ENCODE results near the gene VPS39.

The VPS39 gene

DNA sequence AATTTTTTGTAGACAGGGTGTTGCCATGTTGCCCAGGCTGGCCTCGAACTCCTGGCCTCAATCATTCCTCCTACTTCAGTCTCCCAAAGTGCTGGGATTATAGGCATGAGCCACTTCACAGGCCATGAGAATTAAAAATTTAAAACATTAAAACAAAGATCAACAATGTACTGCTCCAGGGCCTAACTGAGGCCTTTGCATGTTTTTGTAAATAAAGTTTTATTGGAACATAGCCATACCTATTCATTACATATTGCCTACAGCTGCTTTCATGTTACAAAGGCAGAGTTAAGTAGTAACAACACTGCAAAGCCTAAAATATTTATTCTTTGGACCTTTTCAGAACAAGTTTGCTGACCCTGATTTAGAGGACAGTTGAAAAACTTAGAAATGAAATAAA lies 9.6 kb downstream of the VPS39 start:
- no peak for DNase-seq (ENCODE audit: low read depth)

DNA sequence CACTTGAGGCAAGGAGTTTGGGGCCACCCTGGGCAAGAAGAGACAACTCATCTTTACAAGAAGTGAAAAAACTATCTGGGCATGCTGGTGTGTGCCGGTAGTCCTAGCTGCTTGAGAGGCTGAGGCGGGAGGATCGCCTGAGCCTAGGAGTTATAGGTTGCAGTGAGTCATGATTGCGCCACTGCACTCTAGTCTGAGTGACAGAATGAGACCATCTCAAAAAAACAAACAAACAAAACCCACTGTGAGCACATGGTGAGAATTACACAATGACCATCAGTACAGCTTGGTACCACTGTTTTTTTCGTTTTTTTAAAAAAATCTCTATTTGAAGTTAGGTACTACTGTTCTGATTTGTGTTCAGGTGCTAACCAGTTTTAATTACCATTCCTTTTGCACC lies 13.6 kb downstream of the VPS39 start:
- no peak for DNase-seq (ENCODE audit: low read depth)

GRCh38 chr15:42193383-42193782 lies 14.7 kb downstream of the VPS39 start:
- no peak for DNase-seq (ENCODE audit: low read depth)

DNA sequence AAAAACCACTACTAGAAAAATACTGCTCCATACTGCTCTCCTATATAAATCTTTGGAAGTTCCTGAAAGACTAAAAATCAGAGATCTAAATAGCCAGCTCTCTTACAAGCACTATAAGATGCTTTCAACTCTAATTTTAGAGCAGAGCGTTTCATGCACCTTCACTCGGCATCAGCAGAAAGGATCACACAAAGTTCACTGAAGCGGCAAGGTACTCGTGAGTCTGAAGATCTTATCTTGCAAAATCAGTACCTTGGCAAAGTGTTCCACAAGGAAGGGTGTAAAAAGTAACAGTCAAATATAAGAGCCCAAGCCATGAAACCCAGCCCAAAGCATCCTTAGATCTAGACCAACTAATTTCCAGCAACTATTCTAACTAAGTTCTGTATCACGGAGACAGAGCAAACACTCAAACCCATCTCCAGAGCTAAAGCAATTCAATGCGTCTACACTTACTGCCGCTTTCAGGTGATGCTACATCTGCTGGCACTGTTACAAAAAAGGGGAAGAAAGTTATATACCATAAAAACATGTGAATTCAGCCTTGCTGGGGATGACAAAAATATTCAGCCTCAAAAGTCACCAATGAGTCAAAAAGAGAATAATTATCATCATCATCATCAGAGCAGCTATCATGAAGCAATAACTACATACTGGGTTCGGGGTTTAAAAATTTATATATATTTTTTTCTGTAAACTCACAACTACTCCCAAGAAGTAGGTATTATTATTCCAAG lies 16.3 kb downstream of the VPS39 start:
- no peak for DNase-seq (ENCODE audit: low read depth)

GRCh38 chr15:42190370-42190769 lies 17.7 kb downstream of the VPS39 start:
- DNase-seq (ENCODE audit: low read depth), result no peak

GRCh38 chr15:42185801-42186200 lies 22.3 kb downstream of the VPS39 start:
- no peak for DNase-seq (ENCODE audit: low read depth)

DNA sequence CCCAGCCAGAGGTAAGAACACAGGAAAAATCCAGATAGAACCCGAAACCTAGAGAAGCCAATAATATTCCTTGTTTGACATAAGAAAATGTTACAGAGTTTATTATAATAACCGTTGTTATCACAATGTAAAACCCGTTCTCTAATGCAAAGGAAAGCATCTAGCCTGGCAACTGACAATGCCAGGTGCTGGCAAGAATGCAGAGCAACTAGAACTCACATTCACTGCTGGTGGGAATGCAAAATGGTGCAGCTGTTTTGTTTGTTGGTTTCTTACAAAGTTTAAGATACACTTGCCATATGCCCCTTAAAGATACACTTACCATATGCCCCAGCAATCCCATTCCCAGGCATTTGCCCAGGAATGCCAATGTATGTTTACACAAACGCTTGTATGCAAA lies 23.4 kb downstream of the VPS39 start:
- no peak for DNase-seq (ENCODE audit: low read depth)

- DNase-seq (ENCODE audit: low read depth), result no peak
These were observed 23.8 kb downstream of the VPS39 start for GRCh38 chr15:42184296-42184695.

- no peak for DNase-seq (ENCODE audit: low read depth)
These were observed 25.1 kb downstream of the VPS39 start for GRCh38 chr15:42182961-42183360.

GRCh38 chr15:42182328-42182886 lies 25.7 kb downstream of the VPS39 start:
- DNase-seq (ENCODE audit: low read depth), result no peak

GRCh38 chr15:42178056-42178455 lies 30.0 kb downstream of the VPS39 start:
- DNase-seq (ENCODE audit: low read depth), result no peak

DNA sequence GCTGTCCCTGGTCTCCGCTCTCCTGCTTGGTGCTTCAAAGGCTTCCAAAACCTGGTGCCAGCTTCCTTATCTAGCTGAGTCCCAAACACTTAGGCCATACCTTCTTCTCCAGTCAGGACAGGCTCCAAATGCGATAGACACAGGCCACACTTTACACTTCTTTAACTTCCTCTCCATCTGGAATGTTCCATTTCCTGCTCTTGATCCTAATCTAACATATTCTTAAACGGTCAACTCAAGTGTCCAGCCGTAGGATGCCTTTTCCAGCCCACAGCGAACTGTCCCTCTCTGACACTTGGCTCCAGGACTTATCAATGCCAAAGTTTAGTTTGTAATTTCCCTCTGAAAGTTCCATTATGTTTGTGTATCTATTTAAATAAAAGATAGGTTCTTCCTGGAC lies 32.4 kb downstream of the VPS39 start:
- DNase-seq (ENCODE audit: low read depth), result no peak

GRCh38 chr15:42172475-42172874 lies 35.6 kb downstream of the VPS39 start:
- no peak for DNase-seq (ENCODE audit: low read depth)

GRCh38 chr15:42171795-42172194 lies 36.3 kb downstream of the VPS39 start:
- DNase-seq (ENCODE audit: low read depth), result no peak

DNA sequence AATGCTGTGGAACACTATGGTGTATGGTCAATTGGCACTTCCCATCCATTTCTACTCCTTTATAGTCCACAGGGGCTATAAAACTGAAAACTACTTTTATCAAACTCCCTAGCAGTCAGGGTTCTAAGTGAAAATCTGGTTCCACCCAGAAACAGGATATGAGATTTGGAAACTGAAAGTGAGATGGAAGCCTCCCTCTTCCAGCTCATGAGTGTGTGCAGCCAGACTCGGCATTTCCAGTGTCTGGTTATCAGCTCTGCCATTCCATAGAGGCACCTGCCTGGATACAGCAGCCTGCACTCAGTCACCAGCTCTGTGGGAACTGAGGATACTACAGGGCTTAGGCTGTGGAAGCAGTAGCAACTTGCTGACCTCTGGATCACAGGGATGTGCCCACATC lies 37.0 kb downstream of the VPS39 start:
- no peak for DNase-seq (ENCODE audit: low read depth)

DNA sequence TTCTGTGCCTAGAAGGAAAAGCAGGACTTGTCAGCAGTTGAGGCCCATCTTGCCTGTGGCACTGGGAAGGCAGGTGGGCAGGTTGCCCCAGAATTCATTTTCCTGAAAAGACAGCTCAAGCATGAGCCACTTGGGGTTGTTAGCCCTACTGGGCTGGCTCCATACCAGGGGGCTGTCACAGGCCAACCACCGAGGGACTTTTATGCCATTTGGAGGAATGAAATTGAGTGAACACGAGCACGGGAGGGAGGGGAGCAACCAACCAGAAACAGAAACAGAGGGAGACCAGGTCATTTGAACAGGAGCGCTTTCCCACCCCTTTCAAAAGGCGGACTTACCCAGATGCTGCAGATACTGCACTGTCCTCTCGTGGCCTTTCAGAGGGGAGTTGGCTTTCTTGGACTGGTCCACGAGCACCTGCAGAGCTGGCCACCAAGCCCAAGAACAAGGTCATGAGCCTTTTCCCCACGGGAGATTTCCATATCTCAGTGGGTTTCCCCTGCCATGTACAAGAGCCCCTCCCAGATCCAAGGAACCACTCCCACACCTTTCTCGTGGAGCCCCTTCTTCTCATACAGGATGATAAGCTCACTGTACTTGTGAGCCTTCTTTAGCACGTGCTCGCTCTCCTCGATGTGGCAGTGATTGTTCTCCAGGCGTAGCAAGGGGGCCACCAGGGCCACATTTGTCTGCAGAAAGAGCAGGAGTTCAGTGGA lies 41.7 kb downstream of the VPS39 start:
- DNase-seq (ENCODE audit: low read depth), result no peak

- DNase-seq (ENCODE audit: low read depth), result no peak
These were observed 43.0 kb downstream of the VPS39 start for GRCh38 chr15:42165106-42165505.

- no peak for DNase-seq (ENCODE audit: low read depth)
These were observed 44.1 kb downstream of the VPS39 start for GRCh38 chr15:42163947-42164550.

- no peak for DNase-seq (ENCODE audit: low read depth)
These were observed 44.8 kb downstream of the VPS39 start for GRCh38 chr15:42163291-42163690.

DNA sequence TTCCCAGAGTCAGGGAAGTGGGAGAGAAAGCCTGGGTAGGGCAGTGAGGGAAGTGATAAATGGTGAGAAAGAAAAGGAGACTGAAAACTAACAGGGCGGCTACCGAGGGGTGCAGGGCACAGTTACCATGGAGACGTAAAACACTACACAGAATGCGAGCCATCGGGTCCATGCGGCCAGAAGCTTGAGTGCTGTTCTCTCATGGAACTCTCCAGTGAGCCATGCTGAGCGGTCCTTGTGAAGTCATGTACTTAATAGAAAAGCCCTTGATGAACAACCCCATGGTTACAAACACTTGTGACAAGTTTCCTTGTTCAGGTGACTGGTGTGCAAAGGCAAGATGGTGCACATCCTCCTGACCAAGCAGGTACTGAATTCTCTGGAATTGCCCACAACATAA lies 48.0 kb downstream of the VPS39 start:
- DNase-seq (ENCODE audit: low read depth), result no peak

- no peak for DNase-seq (ENCODE audit: low read depth)
These were observed 48.6 kb downstream of the VPS39 start for GRCh38 chr15:42159381-42160015.

- no peak for DNase-seq (ENCODE audit: low read depth)
These were observed 49.2 kb downstream of the VPS39 start for GRCh38 chr15:42158941-42159340.

All from activated T-cell treated with anti-CD3 and anti-CD28 coated beads for 24 hours (primary cell).